GM19468 (cell line): Measurements from ENCODE around the gene MPZL3.
"Not testable (repeated sequence)": the region's sequence is repeated elsewhere in the genome, so short reads cannot be mapped to it uniquely, and the experiment has no call there.

Source experiments
- ATAC-seq: cut with Tn5 transposase; IDR thresholded peaks from one replicate; pipeline ENCODE4 v1.9.1; 2021; ENCODE audit warnings: mild to moderate bottlenecking, moderate library complexity, moderate number of reproducible peaks; ENCODE audit not compliant: unreplicated experiment; ENCODE audit errors: extremely low read depth

The MPZL3 gene

GRCh38 chr11:118193910-118194566 lies 58.1 kb downstream of the MPZL3 start:
- no peak for ATAC-seq

- not testable (repeated sequence) for ATAC-seq
Measured at GRCh38 chr11:118192817-118193216, 59.3 kb downstream of the MPZL3 start.

GRCh38 chr11:118190942-118191506 lies 61.1 kb downstream of the MPZL3 start:
- ATAC-seq: not testable (repeated sequence)

- no peak for ATAC-seq
Measured at GRCh38 chr11:118186346-118187107, 65.6 kb downstream of the MPZL3 start.

- ATAC-seq: no peak
Measured at GRCh38 chr11:118184784-118185579, 67.2 kb downstream of the MPZL3 start.

GRCh38 chr11:118183691-118184090 lies 68.5 kb downstream of the MPZL3 start:
- ATAC-seq: not testable (repeated sequence)

GRCh38 chr11:118180300-118180703 lies 71.9 kb downstream of the MPZL3 start:
- no peak for ATAC-seq

GRCh38 chr11:118176778-118177134 lies 75.4 kb downstream of the MPZL3 start:
- no peak for ATAC-seq
